Activated naive CD8-positive, alpha-beta T cell treated with anti-CD3 and anti-CD28 coated beads, Interleukin-2, amount 10 ng/mL, durations not matched to agents 7 days and 5 days (primary cell): Measurements from ENCODE around the gene TOMM20. TPM values are rescaled to one million over a fixed set of nuclear protein-coding genes. Genes with fewer than 3 reads are reported as not detected.
A peak's percentile ranks its signal among the peaks of the same experiment; 100 is the strongest.
"Not testable (repeated sequence)": the region's sequence is repeated elsewhere in the genome, so short reads cannot be mapped to it uniquely, and the experiment has no call there.

Source experiments
- ATAC-seq: fragments of 150-1000 bp; cut with Tn5 transposase; one replicate; pipeline ENCODE4 v1.10.0; 2021; ENCODE audit warnings: low read depth, moderate library complexity
- POLR2A ChIA-PET: fragments of 350-600 bp; sonication (Branson Sonifier 250); formaldehyde crosslinking; loops from one replicate; lab custom pipeline; 2021; ENCODE audit warnings: antibody characterized with exemption; lab: Charles Lee
- DNase-seq: peaks from one replicate; pipeline ENCODE4 v3.0.0; 2021
- H3K27ac Mint-ChIP-seq: one replicate; pipeline ENCODE4 v1.8.0; 2022; ENCODE audit warnings: mild to moderate bottlenecking, mixed read lengths
- H3K27me3 Mint-ChIP-seq: one replicate; pipeline ENCODE4 v1.8.0; 2022; ENCODE audit warnings: mild to moderate bottlenecking, moderate library complexity, mixed read lengths
- H3K36me3 Mint-ChIP-seq: one replicate; pipeline ENCODE4 v1.8.0; 2021; ENCODE audit warnings: mild to moderate bottlenecking, mixed read lengths
- H3K4me1 Mint-ChIP-seq: one replicate; pipeline ENCODE4 v1.8.0; 2021; ENCODE audit warnings: mixed read lengths
- H3K4me3 Mint-ChIP-seq: one replicate; pipeline ENCODE4 v1.8.0; 2022; ENCODE audit warnings: mild to moderate bottlenecking, moderate library complexity, mixed read lengths
- H3K9me3 Mint-ChIP-seq: one replicate; pipeline ENCODE4 v1.8.0; 2021; ENCODE audit warnings: mixed read lengths
- total RNA-seq, 2 experiments: library from RNA; stranded (reverse); gene quantifications; one replicate each; pipeline ENCODE4 v1.2.3, GENCODE V29; 2021

Gene TOMM20
- 10 to 100 TPM; 81.2 to 95.5 TPM for total RNA-seq

- POLR2A ChIA-PET = interaction anchor here (0.5 to 3.4 kb wide), 6 partner anchors 17 to 671 kb away, joined by 3 to 18 read pairs (median 4); partner anchors contain the start of gene RBM34
- Mint-ChIP-seq H3K4me3 (peak within 1 kb of the TSS; percentile 98), H3K9me3 (no peaks in the 10 kb centered on the region), H3K27me3 (no peaks in the 10 kb centered on the region), H3K36me3 (peaks cover 30% of the 10 kb centered on the region), H3K4me1 (peaks cover 20% of the 10 kb centered on the region), H3K27ac (peak within 1 kb of the TSS; percentile 98)
- DNase-seq (peak; percentile 95), ATAC-seq (peak; percentile 97)
Observed at GRCh38 chr1:235128456-235129328, at the start of gene TOMM20. TOMM20 (minus strand) TSS chr1:235128837; CDS start chr1:235128715, 122 bp downstream.

GRCh38 chr1:235176486-235176885, 47.8 kb upstream of the TOMM20 start:
- Mint-ChIP-seq H3K4me3 (no peak overlapping the region), H3K27ac (no peak overlapping the region), H3K9me3 (no peaks in the 10 kb centered on the region), H3K36me3 (peaks cover 35% of the 10 kb centered on the region), H3K4me1 (peaks cover 1% of the 10 kb centered on the region), H3K27me3 (no peaks in the 10 kb centered on the region)
- ATAC-seq (no peak), DNase-seq (no peak)
- POLR2A ChIA-PET = no interaction called here

- ATAC-seq (no peak), DNase-seq (no peak)
- Mint-ChIP-seq H3K36me3 (peaks cover 29% of the 10 kb centered on the region), H3K27ac (no peak overlapping the region), H3K27me3 (no peaks in the 10 kb centered on the region), H3K4me3 (no peak overlapping the region), H3K4me1 (no peaks in the 10 kb centered on the region), H3K9me3 (no peaks in the 10 kb centered on the region)
- POLR2A ChIA-PET = no interaction called here
Observed at GRCh38 chr1:235169986-235170385, 41.3 kb upstream of the TOMM20 start.

- peaks cover 29% of the 10 kb centered on the region for H3K36me3 Mint-ChIP-seq
- DNase-seq (no peak), ATAC-seq (no peak)
- H3K4me3 Mint-ChIP-seq = no peak overlapping the region
- H3K4me1 Mint-ChIP-seq = no peaks in the 10 kb centered on the region
- H3K27ac Mint-ChIP-seq = no peak overlapping the region
- POLR2A ChIA-PET = no interaction called here
- H3K27me3 Mint-ChIP-seq = no peaks in the 10 kb centered on the region
- H3K9me3 Mint-ChIP-seq = no peaks in the 10 kb centered on the region
Observed at GRCh38 chr1:235168375-235168774, 39.7 kb upstream of the TOMM20 start.

- peak overlapping the region; percentile 98 for H3K4me3 Mint-ChIP-seq
- peaks cover 19% of the 10 kb centered on the region for H3K36me3 Mint-ChIP-seq
- H3K27me3 Mint-ChIP-seq = no peaks in the 10 kb centered on the region
- DNase-seq = no peak
- ATAC-seq = no peak
- peak overlapping the region; percentile 97 for H3K27ac Mint-ChIP-seq
- POLR2A ChIA-PET = interaction anchor here (0.6 to 2.2 kb wide), 18 partner anchors 12 to 342 kb away, joined by 3 to 18 read pairs (median 4); partner anchors contain the start of genes ARID4B, B3GALNT2, GGPS1 and TOMM20
- H3K4me1 Mint-ChIP-seq = peaks cover 12% of the 10 kb centered on the region
- H3K9me3 Mint-ChIP-seq = no peaks in the 10 kb centered on the region
Observed at GRCh38 chr1:235161685-235162327, 33.2 kb upstream of the TOMM20 start.

- H3K27ac Mint-ChIP-seq = peak within 1 kb of the TSS; percentile 97
- H3K27me3 Mint-ChIP-seq = no peaks in the 10 kb centered on the region
- H3K9me3 Mint-ChIP-seq = no peaks in the 10 kb centered on the region
- peaks cover 19% of the 10 kb centered on the region for H3K36me3 Mint-ChIP-seq
- peak; percentile 83 for ATAC-seq
- peak within 1 kb of the TSS; percentile 98 for H3K4me3 Mint-ChIP-seq
- POLR2A ChIA-PET = interaction anchor here (0.6 to 2.2 kb wide), 25 partner anchors 11 to 343 kb away, joined by 3 to 18 read pairs (median 4); partner anchors contain the start of genes ARID4B, B3GALNT2, GGPS1 and TOMM20
- peak; percentile 95 for DNase-seq
- H3K4me1 Mint-ChIP-seq = peaks cover 13% of the 10 kb centered on the region
Observed at GRCh38 chr1:235160957-235161684, 32.5 kb upstream of the TOMM20 start, which contains the start of gene RBM34. RBM34 (minus strand) TSS chr1:235161250; CDS start chr1:235161226, 24 bp downstream.

GRCh38 chr1:235160383-235160956, 31.8 kb upstream of the TOMM20 start:
- no peak for DNase-seq
- peak overlapping the region; percentile 97 for H3K27ac Mint-ChIP-seq
- peak; percentile 65 for ATAC-seq
- POLR2A ChIA-PET = interaction anchor here (0.7 to 2.2 kb wide), 24 partner anchors 10 to 344 kb away, joined by 3 to 18 read pairs (median 4); partner anchors contain the start of genes ARID4B, B3GALNT2, GGPS1 and TOMM20
- H3K36me3 Mint-ChIP-seq = peaks cover 18% of the 10 kb centered on the region
- H3K4me3 Mint-ChIP-seq = peak overlapping the region; percentile 98
- H3K27me3 Mint-ChIP-seq = no peaks in the 10 kb centered on the region
- no peaks in the 10 kb centered on the region for H3K9me3 Mint-ChIP-seq
- peaks cover 14% of the 10 kb centered on the region for H3K4me1 Mint-ChIP-seq

- Mint-ChIP-seq H3K36me3 (peaks cover 18% of the 10 kb centered on the region), H3K27ac (peak overlapping the region; percentile 82), H3K4me1 (peaks cover 15% of the 10 kb centered on the region), H3K4me3 (peak overlapping the region; percentile 98)
- not testable (repeated sequence) for H3K9me3 Mint-ChIP-seq, ATAC-seq, H3K27me3 Mint-ChIP-seq, DNase-seq
- POLR2A ChIA-PET = interaction anchor here (1.9 to 2.2 kb wide), 2 partner anchors 32 to 169 kb away, joined by 9 to 18 read pairs; partner anchors contain the start of genes ARID4B, GGPS1 and TOMM20
Observed at GRCh38 chr1:235159930-235160329, 31.3 kb upstream of the TOMM20 start.

- DNase-seq, H3K27me3 Mint-ChIP-seq, H3K27ac Mint-ChIP-seq, H3K9me3 Mint-ChIP-seq, ATAC-seq: not testable (repeated sequence)
- Mint-ChIP-seq H3K4me3 (peak overlapping the region; percentile 98), H3K36me3 (peaks cover 18% of the 10 kb centered on the region), H3K4me1 (peaks cover 18% of the 10 kb centered on the region)
- POLR2A ChIA-PET = interaction anchor here (0.7 to 2.2 kb wide), 3 partner anchors 13 to 98 kb away, joined by 3 to 18 read pairs (median 4); partner anchors contain the start of gene TOMM20
Observed at GRCh38 chr1:235159284-235159683, 30.6 kb upstream of the TOMM20 start.

GRCh38 chr1:235158680-235159079, 30.0 kb upstream of the TOMM20 start:
- peak overlapping the region; percentile 32 for H3K27ac Mint-ChIP-seq
- peaks cover 20% of the 10 kb centered on the region for H3K36me3 Mint-ChIP-seq
- POLR2A ChIA-PET = interaction anchor here (0.6 to 0.9 kb wide), 3 partner anchors 13 to 126 kb away, joined by 3 to 4 read pairs (median 3); no protein-coding TSS in a partner anchor
- DNase-seq = no peak
- H3K4me1 Mint-ChIP-seq = peaks cover 20% of the 10 kb centered on the region
- H3K4me3 Mint-ChIP-seq = no peak overlapping the region
- no peaks in the 10 kb centered on the region for H3K9me3 Mint-ChIP-seq
- no peak for ATAC-seq
- no peaks in the 10 kb centered on the region for H3K27me3 Mint-ChIP-seq

GRCh38 chr1:235157150-235157549, 28.5 kb upstream of the TOMM20 start:
- Mint-ChIP-seq H3K4me1 (peaks cover 21% of the 10 kb centered on the region), H3K4me3 (no peak overlapping the region), H3K27ac (no peak overlapping the region), H3K36me3 (peaks cover 23% of the 10 kb centered on the region), H3K9me3 (no peaks in the 10 kb centered on the region), H3K27me3 (no peaks in the 10 kb centered on the region)
- POLR2A ChIA-PET = no interaction called here
- no peak for DNase-seq
- no peak for ATAC-seq

- Mint-ChIP-seq H3K4me1 (peaks cover 19% of the 10 kb centered on the region), H3K27me3 (no peaks in the 10 kb centered on the region), H3K9me3 (no peaks in the 10 kb centered on the region), H3K4me3 (no peak overlapping the region), H3K36me3 (peaks cover 23% of the 10 kb centered on the region), H3K27ac (no peak overlapping the region)
- ATAC-seq (no peak), DNase-seq (no peak)
- POLR2A ChIA-PET = no interaction called here
Observed at GRCh38 chr1:235156740-235157139, 28.1 kb upstream of the TOMM20 start.
